GM12874 (cell line): ENCODE data around the gene ECSIT.

Source experiments
- TF ChIP-seq, protein P1 (sequence below): IDR thresholded peaks from 2 replicates; pipeline ENCODE4 v1.5.1; 2011; ENCODE audit warnings: low read depth, mild to moderate bottlenecking, control low read depth, low read length, moderate library complexity; ENCODE audit not compliant: insufficient read depth

The ECSIT gene

GRCh38 chr19:11494634-11495285, 34.2 kb downstream of the ECSIT start:
- TF ChIP-seq, protein P1, sequence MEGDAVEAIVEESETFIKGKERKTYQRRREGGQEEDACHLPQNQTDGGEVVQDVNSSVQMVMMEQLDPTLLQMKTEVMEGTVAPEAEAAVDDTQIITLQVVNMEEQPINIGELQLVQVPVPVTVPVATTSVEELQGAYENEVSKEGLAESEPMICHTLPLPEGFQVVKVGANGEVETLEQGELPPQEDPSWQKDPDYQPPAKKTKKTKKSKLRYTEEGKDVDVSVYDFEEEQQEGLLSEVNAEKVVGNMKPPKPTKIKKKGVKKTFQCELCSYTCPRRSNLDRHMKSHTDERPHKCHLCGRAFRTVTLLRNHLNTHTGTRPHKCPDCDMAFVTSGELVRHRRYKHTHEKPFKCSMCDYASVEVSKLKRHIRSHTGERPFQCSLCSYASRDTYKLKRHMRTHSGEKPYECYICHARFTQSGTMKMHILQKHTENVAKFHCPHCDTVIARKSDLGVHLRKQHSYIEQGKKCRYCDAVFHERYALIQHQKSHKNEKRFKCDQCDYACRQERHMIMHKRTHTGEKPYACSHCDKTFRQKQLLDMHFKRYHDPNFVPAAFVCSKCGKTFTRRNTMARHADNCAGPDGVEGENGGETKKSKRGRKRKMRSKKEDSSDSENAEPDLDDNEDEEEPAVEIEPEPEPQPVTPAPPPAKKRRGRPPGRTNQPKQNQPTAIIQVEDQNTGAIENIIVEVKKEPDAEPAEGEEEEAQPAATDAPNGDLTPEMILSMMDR: no peak

- TF ChIP-seq, protein P1: no peak
Measured at GRCh38 chr19:11489378-11489777, 39.6 kb downstream of the ECSIT start.

DNA sequence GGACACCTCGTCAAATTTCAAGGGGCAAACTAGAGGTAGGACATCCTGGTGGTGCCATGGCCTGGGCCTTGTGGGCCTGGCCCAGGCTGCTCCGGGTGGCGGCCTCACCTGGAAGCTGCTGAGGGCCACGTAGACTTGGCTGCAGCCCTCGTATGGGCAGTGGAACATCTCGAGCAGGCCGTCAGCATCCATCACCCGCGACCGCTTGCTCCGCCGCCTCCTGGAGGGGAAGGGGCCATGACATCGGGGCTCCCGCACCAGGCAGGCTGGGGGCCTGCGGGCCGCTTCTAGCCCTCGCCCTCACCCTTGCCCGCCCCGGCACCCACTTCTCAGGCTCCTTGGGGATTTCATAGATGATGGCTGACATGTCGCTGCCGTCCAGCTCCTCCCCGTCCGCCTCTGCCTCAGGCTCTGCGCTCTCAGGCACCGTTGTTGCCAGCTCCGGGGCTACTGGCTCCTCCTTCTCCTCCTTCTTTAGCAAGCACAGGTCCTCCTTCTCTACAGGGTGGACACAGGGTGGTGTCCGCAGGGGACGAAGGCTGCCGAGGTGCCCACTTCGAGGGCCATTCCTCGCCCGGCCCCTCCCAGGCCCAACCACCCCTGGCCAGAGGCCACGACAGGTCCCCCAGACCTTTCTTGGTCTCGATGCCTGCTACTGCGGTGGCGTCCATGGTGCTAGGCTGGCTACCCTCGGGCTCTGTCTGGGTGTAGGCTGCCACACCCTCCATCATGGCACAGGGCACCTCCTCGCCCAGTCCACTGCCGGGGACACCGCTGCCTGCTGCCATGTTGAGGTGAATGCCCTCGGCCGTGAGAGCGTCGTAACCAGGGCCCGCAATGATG, 42.1 kb downstream of the ECSIT start:
- TF ChIP-seq, protein P1: no peak

DNA sequence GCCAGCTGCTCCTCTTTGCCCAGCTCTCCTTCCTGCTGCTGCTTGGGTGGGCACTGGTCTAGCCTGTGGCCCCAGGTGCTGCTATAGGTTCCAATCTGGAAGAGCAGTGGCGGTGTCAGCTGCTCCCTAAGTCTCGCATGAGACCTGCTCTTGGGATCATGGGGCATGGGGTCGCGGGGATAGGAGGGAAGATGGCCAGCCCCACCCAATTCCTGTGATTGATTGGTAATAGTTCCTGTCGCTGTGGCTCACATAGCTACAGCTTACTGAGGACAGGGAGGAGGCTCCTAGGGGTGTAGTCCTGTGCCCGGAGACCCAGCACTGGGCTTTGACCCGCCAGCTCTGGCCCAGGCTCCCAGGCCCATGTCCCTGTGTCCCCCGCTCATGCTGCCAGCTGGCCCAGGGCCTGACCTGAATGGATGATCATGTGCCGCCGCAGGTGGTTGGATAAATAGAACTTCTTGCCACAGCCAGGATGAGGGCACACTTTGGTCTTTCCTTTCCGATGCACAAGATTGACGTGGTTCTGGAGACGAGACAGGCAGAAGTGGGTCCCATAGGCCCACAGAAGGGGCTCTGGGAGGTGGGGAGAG, 43.6 kb downstream of the ECSIT start:
- TF ChIP-seq, protein P1: no peak

- TF ChIP-seq, protein P1: no peak
Measured at GRCh38 chr19:11483366-11484111, 45.4 kb downstream of the ECSIT start.

- TF ChIP-seq, protein P1: peak; percentile 99
Measured at GRCh38 chr19:11482384-11483050, 46.4 kb downstream of the ECSIT start.
